ENCODE data around the gene LMAN1.

The LMAN1 gene

GRCh38 chr18:59318460-59319050, 40.5 kb downstream of the LMAN1 start, which contains the start of gene CPLX4:
TSS of gene CPLX4 (minus strand) at chr18:59318649. CDS start at chr18:59318462, 187 bp downstream.
- ChIA-PET POLR2A (no interaction called here), CTCF (interaction anchor here (1.1 to 2.2 kb wide), 4 partner anchors 10 to 84 kb away, joined by 3 to 25 read pairs (median 5); no protein-coding TSS in a partner anchor)
- H3K4me3 ChIP-seq (ENCODE audit: low read depth, low read length), result no peak within 1 kb of the TSS
- no peak for TF ChIP-seq CTCF (IDR thresholded peaks at IDR 0.05; ENCODE audit: insufficient read depth, low read length, missing control alignments)
- DNase-seq (ENCODE audit: low read depth, low spot score), result no peak

GRCh38 chr18:59311631-59312030, 47.4 kb downstream of the LMAN1 start:
- H3K4me3 ChIP-seq (ENCODE audit: low read depth, low read length), result no peak overlapping the region
- ChIA-PET POLR2A (no interaction called here), CTCF (interaction anchor here (0.8 to 5.8 kb wide), 5 partner anchors 8 to 91 kb away, joined by 3 to 186 read pairs (median 7); no protein-coding TSS in a partner anchor)
- DNase-seq (ENCODE audit: low read depth, low spot score), result no peak
- TF ChIP-seq CTCF (IDR thresholded peaks at IDR 0.05; ENCODE audit: insufficient read depth, low read length, missing control alignments), result no peak

GRCh38 chr18:59308938-59309260, 50.2 kb downstream of the LMAN1 start:
- peak overlapping the region; percentile 48 for H3K4me3 ChIP-seq (ENCODE audit: low read depth, low read length)
- TF ChIP-seq CTCF (IDR thresholded peaks at IDR 0.05; ENCODE audit: insufficient read depth, low read length, missing control alignments), result no peak
- CTCF ChIA-PET, result interaction anchor here (0.7 to 5.8 kb wide), 16 partner anchors 9 to 517 kb away, joined by 3 to 186 read pairs (median 7); partner anchors contain the start of genes CPLX4 and RAX
- POLR2A ChIA-PET, result interaction anchor here (0.9 kb wide), 1 partner anchor 60 kb away, joined by 3 read pairs; no protein-coding TSS in a partner anchor
- no peak for DNase-seq (ENCODE audit: low read depth, low spot score)

- no peak for DNase-seq (ENCODE audit: low read depth, low spot score)
- TF ChIP-seq CTCF (IDR thresholded peaks at IDR 0.05; ENCODE audit: insufficient read depth, low read length, missing control alignments), result peak; percentile 97
- POLR2A ChIA-PET, result interaction anchor here (0.9 kb wide), 1 partner anchor 59 kb away, joined by 3 read pairs; no protein-coding TSS in a partner anchor
- CTCF ChIA-PET, result interaction anchor here (0.6 to 5.8 kb wide), 49 partner anchors 7 to 1350 kb away, joined by 3 to 186 read pairs (median 4); partner anchors contain the start of genes CPLX4 and RAX
- peak overlapping the region; percentile 48 for H3K4me3 ChIP-seq (ENCODE audit: low read depth, low read length)
Measured at GRCh38 chr18:59308248-59308937, 50.7 kb downstream of the LMAN1 start.

- DNase-seq (ENCODE audit: low read depth, low spot score), result no peak
- no peak for TF ChIP-seq CTCF (IDR thresholded peaks at IDR 0.05; ENCODE audit: insufficient read depth, low read length, missing control alignments)
- ChIA-PET CTCF (interaction anchor here (1.7 to 5.8 kb wide), 5 partner anchors 8 to 96 kb away, joined by 4 to 186 read pairs (median 10); partner anchors contain the start of gene CPLX4), POLR2A (no interaction called here)
- H3K4me3 ChIP-seq (ENCODE audit: low read depth, low read length), result no peak overlapping the region
Measured at GRCh38 chr18:59306640-59307039, 52.4 kb downstream of the LMAN1 start.

GRCh38 chr18:59305295-59305694, 53.8 kb downstream of the LMAN1 start:
- H3K4me3 ChIP-seq (ENCODE audit: low read depth, low read length), result no peak overlapping the region
- no peak for DNase-seq (ENCODE audit: low read depth, low spot score)
- ChIA-PET POLR2A (no interaction called here), CTCF (interaction anchor here (1.1 to 1.7 kb wide), 2 partner anchors 13 to 97 kb away, joined by 4 to 6 read pairs; partner anchors contain the start of gene CPLX4)
- no peak for TF ChIP-seq CTCF (IDR thresholded peaks at IDR 0.05; ENCODE audit: insufficient read depth, low read length, missing control alignments)

Measured in AG04449 (cell line).